ENCODE data around the gene AKIP1.
A peak's percentile ranks its signal among the peaks of the same experiment; 100 is the strongest.
"Not testable (repeated sequence)": the region's sequence is repeated elsewhere in the genome, so short reads cannot be mapped to it uniquely, and the experiment has no call there.

The AKIP1 gene, protein sequence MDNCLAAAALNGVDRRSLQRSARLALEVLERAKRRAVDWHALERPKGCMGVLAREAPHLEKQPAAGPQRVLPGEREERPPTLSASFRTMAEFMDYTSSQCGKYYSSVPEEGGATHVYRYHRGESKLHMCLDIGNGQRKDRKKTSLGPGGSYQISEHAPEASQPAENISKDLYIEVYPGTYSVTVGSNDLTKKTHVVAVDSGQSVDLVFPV

DNA sequence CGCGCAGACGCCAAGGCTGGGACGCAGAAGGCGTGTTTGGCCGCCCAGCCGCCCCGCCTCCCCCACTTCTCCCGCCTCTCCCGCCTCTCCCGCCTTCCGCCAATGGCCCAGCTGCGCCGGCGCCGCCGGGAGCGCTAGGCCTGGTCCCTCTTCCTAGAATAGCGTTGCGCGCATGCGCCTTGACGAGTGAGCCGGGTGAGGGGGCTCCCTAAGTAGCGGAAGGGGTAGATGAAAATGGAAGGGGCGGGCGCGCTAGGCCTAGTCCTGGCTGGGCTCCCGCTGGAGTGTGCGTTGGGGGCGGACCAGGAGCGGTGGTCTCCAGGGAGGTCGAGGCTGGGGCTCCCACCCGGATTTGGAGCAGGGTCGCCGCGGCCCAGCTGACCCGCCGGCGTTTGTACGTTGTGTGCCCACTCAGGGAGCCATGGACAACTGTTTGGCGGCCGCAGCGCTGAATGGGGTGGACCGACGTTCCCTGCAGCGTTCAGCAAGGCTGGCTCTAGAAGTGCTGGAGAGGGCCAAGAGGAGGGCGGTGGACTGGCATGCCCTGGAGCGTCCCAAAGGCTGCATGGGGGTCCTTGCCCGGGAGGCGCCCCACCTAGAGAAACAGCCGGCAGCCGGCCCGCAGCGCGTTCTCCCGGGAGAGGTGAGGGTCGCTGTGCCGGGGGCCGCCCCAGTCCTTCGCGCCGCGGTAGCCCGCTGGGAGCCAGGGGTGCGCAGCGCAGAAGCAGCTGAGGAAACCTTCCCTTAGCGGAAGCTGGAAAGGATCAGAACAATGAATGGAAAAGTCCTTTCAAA, at the start of gene AKIP1:
AKIP1 (plus strand) TSS at position 161 of the 795 bp plus-strand sequence; CDS start at position 422, 261 bp downstream.
- peak; percentile 84 for DNase-seq (ENCODE audit: low spot score)
- Mint-ChIP-seq H3K27ac (peak within 1 kb of the TSS; percentile 80), H3K4me3 (peak within 1 kb of the TSS; percentile 92), H3K4me1 (ENCODE audit: low read depth) (peaks cover 38% of the 10 kb centered on the region), H3K27me3 (ENCODE audit: low read depth) (peaks cover 33% of the 10 kb centered on the region), H3K36me3 (ENCODE audit: low read depth) (peaks cover 11% of the 10 kb centered on the region), H3K9me3 (no peaks in the 10 kb centered on the region)

DNA sequence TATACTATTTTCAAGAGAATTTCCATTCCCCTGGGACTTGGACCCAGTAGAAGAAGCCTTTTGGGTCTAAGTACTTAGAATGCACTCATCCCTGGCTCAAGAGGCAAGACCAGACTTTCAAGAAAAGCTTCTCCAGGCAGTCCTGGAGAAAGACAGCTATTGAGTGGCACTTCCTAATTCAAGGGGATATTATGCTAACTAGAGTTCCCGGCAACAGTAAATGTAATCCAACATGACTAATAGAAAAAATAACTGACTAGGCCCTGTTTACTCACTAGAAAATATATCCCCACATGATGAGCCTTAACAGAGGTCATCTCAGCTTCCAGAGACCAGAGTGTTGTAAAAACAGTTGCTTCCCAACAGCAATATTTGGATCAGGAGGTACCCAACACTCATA, 47.2 kb upstream of the AKIP1 start:
- H3K27me3 Mint-ChIP-seq (ENCODE audit: low read depth) = peaks cover 48% of the 10 kb centered on the region
- H3K27ac Mint-ChIP-seq = no peak overlapping the region

DNA sequence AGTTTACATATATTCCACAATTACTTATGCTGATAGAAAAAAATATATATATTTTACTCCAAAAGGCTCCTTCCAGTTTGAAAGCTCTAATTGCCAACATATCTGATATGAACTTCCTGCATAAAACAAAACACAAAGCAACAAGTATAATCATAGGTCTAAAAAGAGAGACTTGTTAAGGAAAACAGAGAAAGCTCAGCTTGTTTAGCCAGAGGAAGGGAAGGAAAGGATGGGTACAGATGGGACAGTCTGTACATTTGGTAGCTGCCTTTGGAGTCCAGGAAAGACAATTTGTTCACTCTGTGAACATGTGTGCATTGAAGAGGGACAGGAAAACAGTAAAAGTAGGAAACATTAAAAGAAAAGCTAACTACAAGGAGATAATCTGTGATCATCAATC, 45.7 kb upstream of the AKIP1 start:
- H3K4me1 Mint-ChIP-seq (ENCODE audit: low read depth) = no peaks in the 10 kb centered on the region
- DNase-seq (ENCODE audit: low spot score) = no peak
- H3K27me3 Mint-ChIP-seq (ENCODE audit: low read depth) = peaks cover 52% of the 10 kb centered on the region
- H3K36me3 Mint-ChIP-seq (ENCODE audit: low read depth) = no peaks in the 10 kb centered on the region
- H3K27ac Mint-ChIP-seq = no peak overlapping the region
- H3K4me3 Mint-ChIP-seq = no peak overlapping the region
- H3K9me3 Mint-ChIP-seq = no peaks in the 10 kb centered on the region

More for the DNA sequence above, 47.2 kb upstream of the AKIP1 start:
- Mint-ChIP-seq H3K4me3 (no peak overlapping the region), H3K36me3 (ENCODE audit: low read depth) (no peaks in the 10 kb centered on the region), H3K9me3 (no peaks in the 10 kb centered on the region), H3K4me1 (ENCODE audit: low read depth) (no peaks in the 10 kb centered on the region)
- DNase-seq (ENCODE audit: low spot score) = no peak

DNA sequence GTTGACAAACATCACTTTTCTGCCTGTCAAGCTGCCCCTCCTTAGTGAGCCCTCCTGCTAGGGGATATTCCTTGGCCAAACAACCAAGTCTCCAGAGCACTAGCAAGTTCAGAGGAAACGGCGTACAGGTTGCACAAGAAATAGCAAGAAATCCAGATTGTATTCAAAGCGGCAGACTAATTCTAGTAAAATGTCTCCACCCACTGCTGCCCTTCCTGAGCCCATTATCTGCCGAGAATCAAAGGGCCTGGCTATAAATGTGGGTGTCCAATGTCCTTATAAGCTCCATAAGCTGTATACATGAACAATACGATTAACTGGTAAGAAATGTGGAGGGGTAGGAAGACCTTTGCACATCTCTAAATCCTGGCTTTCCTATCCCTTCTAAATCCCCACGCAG, 44.0 kb upstream of the AKIP1 start:
- peaks cover 51% of the 10 kb centered on the region for H3K27me3 Mint-ChIP-seq (ENCODE audit: low read depth)
- no peaks in the 10 kb centered on the region for H3K4me1 Mint-ChIP-seq (ENCODE audit: low read depth)
- no peak overlapping the region for H3K27ac Mint-ChIP-seq
- H3K36me3 Mint-ChIP-seq (ENCODE audit: low read depth) = no peaks in the 10 kb centered on the region
- DNase-seq (ENCODE audit: low spot score) = no peak
- H3K4me3 Mint-ChIP-seq = no peak overlapping the region
- H3K9me3 Mint-ChIP-seq = no peaks in the 10 kb centered on the region

DNA sequence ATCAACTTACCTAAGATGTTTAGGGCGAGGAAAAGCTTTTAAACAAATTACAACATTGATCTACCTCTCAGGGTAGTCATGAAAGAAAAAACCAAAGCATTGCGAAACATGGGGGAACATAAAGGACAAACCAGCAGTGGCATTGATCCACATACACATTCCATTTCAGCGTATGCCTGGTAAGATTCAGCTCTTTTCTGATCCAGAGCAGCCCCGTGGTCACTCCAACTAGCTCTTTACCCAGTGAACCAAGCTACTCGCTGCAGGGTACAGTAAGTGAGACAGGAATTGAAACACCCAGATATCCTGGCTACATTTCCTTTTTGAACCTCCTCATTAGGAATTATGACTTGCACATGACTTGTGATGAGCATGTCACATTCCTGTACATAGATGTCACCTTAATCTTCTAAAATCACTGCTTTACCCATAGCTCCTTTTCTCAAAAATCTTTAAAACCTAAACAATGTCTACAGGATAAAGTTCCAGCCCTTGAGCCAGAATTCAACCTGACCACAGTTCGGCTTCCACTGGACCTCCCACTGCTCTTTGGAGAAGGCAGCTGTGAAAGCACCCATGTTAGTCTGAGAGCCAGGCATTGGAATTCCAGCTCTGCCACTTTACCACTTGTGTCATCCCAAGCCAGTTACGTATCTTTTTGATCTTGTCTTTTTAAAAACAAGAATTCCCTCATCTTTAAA, 42.9 kb upstream of the AKIP1 start:
- Mint-ChIP-seq H3K36me3 (ENCODE audit: low read depth) (no peaks in the 10 kb centered on the region), H3K4me3 (no peak overlapping the region), H3K9me3 (no peaks in the 10 kb centered on the region), H3K4me1 (ENCODE audit: low read depth) (no peaks in the 10 kb centered on the region), H3K27ac (no peak overlapping the region), H3K27me3 (ENCODE audit: low read depth) (peaks cover 61% of the 10 kb centered on the region)
- no peak for DNase-seq (ENCODE audit: low spot score)

DNA sequence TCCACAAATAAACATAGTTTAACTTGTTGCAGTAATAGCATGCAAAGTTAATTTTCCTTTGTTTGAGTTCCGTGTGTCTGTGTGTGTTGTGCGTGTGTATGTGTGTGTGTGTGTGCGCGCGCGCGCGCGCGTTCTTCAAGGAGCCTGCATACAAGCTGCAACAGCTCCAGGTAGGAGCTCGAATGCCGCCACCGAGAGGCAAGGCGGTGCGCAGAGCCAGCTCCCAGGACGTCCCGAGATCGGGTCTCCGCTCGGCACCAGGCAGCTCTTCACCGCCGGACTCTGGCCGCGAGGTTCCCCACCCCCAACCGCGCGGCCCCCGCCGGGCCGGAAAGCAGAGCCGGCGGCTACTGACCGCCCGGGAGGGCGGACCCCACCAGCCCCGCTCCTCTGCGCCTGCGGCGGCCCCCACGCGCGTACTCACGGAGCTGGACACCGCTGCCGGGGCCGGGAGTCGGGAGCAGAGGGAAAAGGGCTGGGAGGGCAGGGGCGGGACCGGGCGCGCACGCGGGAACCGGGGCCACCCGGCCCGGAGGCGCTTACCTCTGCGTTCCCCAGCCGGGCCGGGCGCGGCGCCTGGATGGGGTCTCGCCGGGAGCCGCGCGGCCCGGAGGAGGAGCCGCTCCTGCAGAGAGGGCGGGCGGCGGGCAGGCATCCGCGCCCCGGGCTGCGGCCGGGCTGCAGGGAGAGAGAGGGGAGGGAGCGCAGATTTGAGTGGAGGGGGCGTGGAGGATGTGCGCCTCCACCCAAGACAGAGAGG, 40.4 kb upstream of the AKIP1 start:
- no peak for DNase-seq (ENCODE audit: low spot score)
- Mint-ChIP-seq H3K36me3 (ENCODE audit: low read depth) (no peaks in the 10 kb centered on the region), H3K27me3 (ENCODE audit: low read depth) (peaks cover 66% of the 10 kb centered on the region), H3K4me1 (ENCODE audit: low read depth) (peaks cover 7% of the 10 kb centered on the region), H3K27ac (no peak overlapping the region), H3K4me3 (peak overlapping the region; percentile 67), H3K9me3 (no peaks in the 10 kb centered on the region)

DNA sequence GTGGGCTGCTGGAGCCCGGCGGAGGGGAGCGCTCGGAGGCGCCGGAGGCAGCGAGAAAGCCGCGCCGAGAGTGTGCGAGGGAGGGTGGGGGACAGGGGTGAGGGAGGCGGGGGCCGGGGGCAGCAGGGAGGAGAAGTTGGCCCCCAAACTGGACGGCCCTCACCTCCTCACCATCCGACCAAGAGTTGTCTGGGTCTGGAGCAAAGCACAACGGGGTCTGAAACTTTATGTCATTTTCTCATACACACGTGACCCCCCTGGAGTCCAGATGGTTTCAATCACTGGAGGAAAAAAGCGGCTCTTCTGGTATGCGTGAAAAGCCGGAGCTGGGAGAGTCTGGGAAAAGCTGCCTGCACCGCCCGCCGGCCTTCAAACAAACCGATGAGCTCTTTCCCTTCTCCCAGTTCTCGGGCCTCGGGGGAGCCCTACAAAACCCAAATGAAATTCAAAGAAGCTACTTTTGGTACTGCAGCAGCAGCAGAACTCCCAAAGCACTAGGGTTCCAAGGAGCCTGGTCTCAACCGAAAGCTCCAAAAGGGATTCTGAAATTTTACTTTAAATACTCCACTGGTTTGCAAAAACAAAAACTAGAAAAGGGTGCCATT, 39.7 kb upstream of the AKIP1 start:
- H3K27ac Mint-ChIP-seq = no peak overlapping the region
- DNase-seq (ENCODE audit: low spot score) = no peak
- no peaks in the 10 kb centered on the region for H3K36me3 Mint-ChIP-seq (ENCODE audit: low read depth)
- peaks cover 7% of the 10 kb centered on the region for H3K4me1 Mint-ChIP-seq (ENCODE audit: low read depth)
- H3K9me3 Mint-ChIP-seq = no peaks in the 10 kb centered on the region
- H3K27me3 Mint-ChIP-seq (ENCODE audit: low read depth) = peaks cover 64% of the 10 kb centered on the region
- H3K4me3 Mint-ChIP-seq = peak overlapping the region; percentile 50

DNA sequence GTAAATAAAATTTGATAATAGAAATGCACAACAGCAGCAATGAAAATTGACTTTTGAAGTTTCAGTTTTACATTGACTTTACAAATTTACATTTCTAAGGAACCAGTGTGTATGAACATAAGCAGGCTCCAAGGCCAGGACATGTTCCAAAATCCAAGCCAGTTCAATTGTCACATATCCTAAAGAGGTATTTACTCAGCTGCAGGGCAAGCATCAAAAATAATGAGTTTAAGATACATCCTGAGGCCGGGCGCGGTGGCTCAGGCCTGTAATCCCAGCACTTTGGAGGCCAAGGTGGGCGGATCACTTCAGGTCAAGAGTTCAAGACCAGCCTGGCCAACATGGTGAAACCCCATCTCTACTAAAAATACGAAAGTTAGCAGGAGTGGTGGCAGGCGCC, 39.0 kb upstream of the AKIP1 start:
- H3K27me3 Mint-ChIP-seq (ENCODE audit: low read depth) = peaks cover 61% of the 10 kb centered on the region

DNA sequence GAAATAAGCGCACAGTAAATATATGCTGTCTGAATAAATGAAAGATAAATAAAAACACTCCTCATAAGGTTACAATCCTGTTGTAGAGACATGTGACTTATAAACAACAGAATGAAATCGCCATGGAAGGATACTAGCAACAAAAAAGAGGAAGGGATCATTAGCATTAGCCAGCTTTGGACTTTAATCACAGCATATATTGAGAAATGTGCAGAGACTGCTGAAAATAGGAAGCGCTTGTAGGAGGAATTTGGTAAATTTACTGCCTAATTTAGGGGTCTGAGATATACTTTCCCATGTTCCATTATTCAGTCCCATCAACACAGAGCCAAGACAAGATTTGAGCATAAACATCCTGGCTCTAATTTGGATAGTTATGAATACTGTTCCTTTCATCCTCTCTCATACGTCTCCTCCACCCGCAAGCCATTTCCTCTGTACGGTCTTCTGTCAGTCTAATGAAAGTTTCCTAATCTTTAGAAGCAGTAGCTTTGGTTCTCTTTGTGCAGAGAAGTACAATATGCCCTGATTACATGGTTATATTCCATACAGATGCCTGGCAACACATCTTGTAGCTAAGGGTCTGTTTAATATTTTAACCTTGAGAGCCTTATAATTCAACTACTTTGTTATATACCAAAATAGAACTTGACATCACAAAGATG, 37.1 kb upstream of the AKIP1 start:
- Mint-ChIP-seq H3K27ac (no peak overlapping the region), H3K4me1 (ENCODE audit: low read depth) (peaks cover 7% of the 10 kb centered on the region), H3K9me3 (no peaks in the 10 kb centered on the region), H3K4me3 (no peak overlapping the region), H3K36me3 (ENCODE audit: low read depth) (no peaks in the 10 kb centered on the region), H3K27me3 (ENCODE audit: low read depth) (peaks cover 58% of the 10 kb centered on the region)
- DNase-seq (ENCODE audit: low spot score) = no peak

More for the DNA sequence above, 39.0 kb upstream of the AKIP1 start:
- Mint-ChIP-seq H3K4me3 (no peak overlapping the region), H3K4me1 (ENCODE audit: low read depth) (peaks cover 7% of the 10 kb centered on the region), H3K36me3 (ENCODE audit: low read depth) (no peaks in the 10 kb centered on the region), H3K9me3 (no peaks in the 10 kb centered on the region), H3K27ac (no peak overlapping the region)
- DNase-seq (ENCODE audit: low spot score) = no peak

DNA sequence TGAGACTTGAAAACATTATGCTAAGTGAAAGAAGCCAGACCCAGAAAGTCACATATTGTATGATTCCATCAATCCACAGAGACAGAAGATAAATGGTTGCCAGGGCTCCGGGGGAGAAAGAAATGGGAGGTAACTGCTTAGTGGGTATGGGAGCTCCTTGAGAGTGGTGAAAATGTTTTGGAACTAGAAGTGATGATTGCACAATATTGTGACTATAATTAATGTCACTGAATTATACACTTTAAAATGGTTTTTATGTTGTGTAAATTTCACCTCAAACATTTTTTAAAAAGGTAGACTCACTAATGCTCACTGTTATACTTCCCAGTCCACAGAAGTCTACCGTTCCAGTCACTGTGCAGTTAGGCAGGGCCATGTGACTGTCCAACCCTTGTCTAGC, 32.2 kb upstream of the AKIP1 start:
- Mint-ChIP-seq H3K27ac (no peak overlapping the region), H3K9me3 (no peaks in the 10 kb centered on the region), H3K4me1 (ENCODE audit: low read depth) (peaks cover 5% of the 10 kb centered on the region), H3K36me3 (ENCODE audit: low read depth) (no peaks in the 10 kb centered on the region), H3K4me3 (no peak overlapping the region), H3K27me3 (ENCODE audit: low read depth) (peaks cover 35% of the 10 kb centered on the region)
- DNase-seq (ENCODE audit: low spot score) = no peak

DNA sequence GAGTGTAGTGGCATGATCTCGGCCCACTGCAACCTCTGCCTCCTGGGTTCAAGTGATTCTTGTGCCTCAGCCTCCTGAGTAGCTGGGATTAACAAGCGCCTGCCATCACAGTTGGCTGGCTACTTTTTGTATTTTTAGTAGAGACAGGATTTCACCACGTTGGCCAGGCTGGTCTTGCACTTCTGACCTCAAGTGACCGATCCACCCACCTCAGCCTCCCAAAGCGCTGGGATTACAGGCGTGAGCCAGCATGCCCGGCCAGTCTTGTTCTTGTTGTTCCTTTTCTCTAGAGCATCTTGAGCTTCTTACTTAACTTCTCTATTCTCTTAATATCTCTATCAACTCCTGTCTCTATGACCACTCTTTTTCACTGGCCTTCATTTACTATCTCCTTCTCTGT, 29.4 kb upstream of the AKIP1 start:
- not testable (repeated sequence) for H3K4me1 Mint-ChIP-seq (ENCODE audit: low read depth); H3K36me3 Mint-ChIP-seq (ENCODE audit: low read depth); DNase-seq (ENCODE audit: low spot score); H3K27ac Mint-ChIP-seq; H3K4me3 Mint-ChIP-seq; H3K9me3 Mint-ChIP-seq
- H3K27me3 Mint-ChIP-seq (ENCODE audit: low read depth) = peaks cover 24% of the 10 kb centered on the region

DNA sequence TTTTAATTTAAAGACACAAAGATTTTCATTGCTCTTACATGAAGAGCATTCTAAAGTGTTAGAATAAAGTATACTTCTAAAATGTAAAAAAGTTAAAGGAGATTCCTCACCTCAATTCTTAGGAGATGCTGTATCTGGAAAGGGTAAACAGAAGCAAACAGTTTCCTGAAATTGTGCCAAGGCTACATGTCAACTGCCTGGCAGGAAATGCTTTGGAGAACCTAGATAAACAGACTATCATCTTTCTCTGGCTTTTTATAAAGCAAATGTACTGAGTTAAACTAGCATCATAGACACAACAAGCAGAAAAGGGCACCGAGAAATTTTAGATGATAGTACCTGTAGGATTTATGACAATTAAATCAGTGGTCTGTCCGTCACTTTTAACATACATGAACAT, 24.7 kb upstream of the AKIP1 start:
- no peak for DNase-seq (ENCODE audit: low spot score)
- no peak overlapping the region for H3K4me3 Mint-ChIP-seq
- peaks cover 5% of the 10 kb centered on the region for H3K9me3 Mint-ChIP-seq
- no peaks in the 10 kb centered on the region for H3K36me3 Mint-ChIP-seq (ENCODE audit: low read depth)
- H3K27ac Mint-ChIP-seq = no peak overlapping the region
- peaks cover 21% of the 10 kb centered on the region for H3K27me3 Mint-ChIP-seq (ENCODE audit: low read depth)
- H3K4me1 Mint-ChIP-seq (ENCODE audit: low read depth) = no peaks in the 10 kb centered on the region

DNA sequence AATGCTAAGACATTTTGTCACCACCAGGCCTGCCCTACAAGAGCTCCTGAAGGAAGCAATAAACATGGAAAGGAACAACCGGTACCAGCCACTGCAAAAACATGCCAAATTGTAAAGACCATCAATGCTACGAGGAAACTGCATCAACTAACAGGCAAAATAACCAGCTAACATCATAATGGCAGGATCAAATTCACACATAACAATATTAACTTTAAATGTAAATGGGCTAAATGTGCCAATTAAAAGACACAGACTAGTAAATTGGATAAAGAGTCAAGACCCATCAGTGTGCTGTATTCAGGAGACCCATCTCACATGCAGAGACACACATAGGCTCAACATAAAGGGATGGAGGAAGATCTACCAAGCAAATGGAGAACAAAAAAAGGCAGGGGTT, 19.8 kb upstream of the AKIP1 start:
- H3K9me3 Mint-ChIP-seq; DNase-seq (ENCODE audit: low spot score); H3K36me3 Mint-ChIP-seq (ENCODE audit: low read depth); H3K27ac Mint-ChIP-seq; H3K4me1 Mint-ChIP-seq (ENCODE audit: low read depth); H3K4me3 Mint-ChIP-seq: not testable (repeated sequence)
- peaks cover 20% of the 10 kb centered on the region for H3K27me3 Mint-ChIP-seq (ENCODE audit: low read depth)

Data from T-helper 2 cell treated with Interferon-gamma antibody and Interleukin-4, amounts not matched to agents 5 μg/mL and 100 μg/mL, for 36 hours (primary cell).